Mesenchymal stem cell (in vitro differentiated cells and primary cell): Measurements from ENCODE around the gene ELK4.
A peak's percentile ranks its signal among the peaks of the same experiment; 100 is the strongest.

Source experiments
- DNase-seq: peaks from one replicate; pipeline ENCODE4 v3.0.0-alpha.2; 2013
- H2AFZ ChIP-seq: one replicate; pipeline ENCODE4 v1.6.1; 2013; ENCODE audit warnings: low read depth, mild to moderate bottlenecking, control low read depth, inconsistent platforms, low read length, moderate library complexity
- H2AK5ac ChIP-seq: 2 replicates; pipeline ENCODE4 v1.6.1; 2013; ENCODE audit warnings: low read length, moderate library complexity, mild to moderate bottlenecking, inconsistent platforms; ENCODE audit not compliant: severe bottlenecking
- H2BK120ac ChIP-seq: one replicate; pipeline ENCODE4 v1.6.1; 2013; ENCODE audit warnings: low read depth, mild to moderate bottlenecking, inconsistent platforms, low read length, moderate library complexity
- H2BK12ac ChIP-seq, 2 experiments: one replicate each; pipeline ENCODE4 v1.6.1; 2013; ENCODE audit warnings: inconsistent platforms in 2 of 2, low read length in 2 of 2, mild to moderate bottlenecking in 2 of 2, moderate library complexity in 2 of 2, control low read depth in 1 of 2
- H2BK15ac ChIP-seq: one replicate; pipeline ENCODE4 v1.6.1; 2013; ENCODE audit warnings: mild to moderate bottlenecking, low read depth, inconsistent platforms; ENCODE audit not compliant: poor library complexity, severe bottlenecking
- H2BK5ac ChIP-seq: 2 replicates; pipeline ENCODE4 v1.6.1; 2013; ENCODE audit warnings: low read depth, mild to moderate bottlenecking, low read length, control low read depth, inconsistent platforms; ENCODE audit not compliant: poor library complexity, severe bottlenecking
- H3K14ac ChIP-seq, 2 experiments: one replicate each; pipeline ENCODE4 v1.6.1; 2013; ENCODE audit warnings: inconsistent platforms in 2 of 2, low read length in 2 of 2, control low read depth in 1 of 2, mild to moderate bottlenecking in 1 of 2, moderate library complexity in 1 of 2
- H3K18ac ChIP-seq, 2 experiments: one replicate each; pipeline ENCODE4 v1.6.1; 2013; ENCODE audit warnings: inconsistent platforms in 2 of 2, low read length in 2 of 2, control low read depth in 1 of 2, low read depth in 1 of 2, mild to moderate bottlenecking in 1 of 2
- H3K23ac ChIP-seq, 2 experiments: one replicate each; pipeline ENCODE4 v1.6.1; 2013; ENCODE audit warnings: inconsistent platforms in 2 of 2, low read length in 2 of 2, mild to moderate bottlenecking in 2 of 2, moderate library complexity in 2 of 2, control low read depth in 1 of 2
- H3K27ac ChIP-seq: 2 replicates; pipeline ENCODE4 v1.5.1; 2013; ENCODE audit warnings: mild to moderate bottlenecking, moderate library complexity, low read length, control low read depth, inconsistent platforms; ENCODE audit not compliant: poor library complexity, severe bottlenecking
- H3K27me3 ChIP-seq, 2 experiments: 2 replicates each; pipeline versions ENCODE4 v1.6.1 to v1.7.0; 2013; ENCODE audit warnings: low read length in 2 of 2, mild to moderate bottlenecking in 2 of 2, moderate library complexity in 2 of 2, control low read depth in 1 of 2, inconsistent platforms in 1 of 2; ENCODE audit not compliant: control insufficient read depth in 1 of 2, insufficient read depth in 1 of 2
- H3K36me3 ChIP-seq, 2 experiments: 2 replicates each; pipeline versions ENCODE4 v1.6.1 to v1.7.0; 2013; ENCODE audit warnings: low read length in 2 of 2, control low read depth in 1 of 2, inconsistent platforms in 1 of 2, low read depth in 1 of 2, mild to moderate bottlenecking in 1 of 2; ENCODE audit not compliant: insufficient read depth in 2 of 2, control insufficient read depth in 1 of 2
- H3K4ac ChIP-seq, 2 experiments: one replicate each; pipeline ENCODE4 v1.6.1; 2013; ENCODE audit warnings: inconsistent platforms in 2 of 2, low read length in 2 of 2, mild to moderate bottlenecking in 2 of 2, moderate library complexity in 2 of 2, control low read depth in 1 of 2, low read depth in 1 of 2
- H3K4me1 ChIP-seq: 2 replicates; pipeline ENCODE4 v1.6.1; 2013; ENCODE audit warnings: low read depth, low read length, control low read depth; ENCODE audit not compliant: control insufficient read depth, insufficient read depth
- H3K4me2 ChIP-seq: 2 replicates; pipeline ENCODE4 v1.6.1; 2013; ENCODE audit warnings: low read length, mild to moderate bottlenecking, inconsistent platforms; ENCODE audit not compliant: poor library complexity, severe bottlenecking
- H3K4me3 ChIP-seq, 2 experiments: 2 replicates each; pipeline versions ENCODE4 v1.5.1 to v1.7.0; 2013; ENCODE audit warnings: low read length in 2 of 2, mild to moderate bottlenecking in 2 of 2, control low read depth in 1 of 2, low read depth in 1 of 2; ENCODE audit not compliant: insufficient read depth in 1 of 2
- H3K79me1 ChIP-seq: replicated peaks from 2 replicates; pipeline ENCODE4 v1.6.1; 2013; ENCODE audit warnings: mild to moderate bottlenecking, control low read depth, low read length, inconsistent platforms; ENCODE audit not compliant: poor library complexity, severe bottlenecking
- H3K9ac ChIP-seq: 2 replicates; pipeline ENCODE4 v1.7.0; 2013; ENCODE audit warnings: mild to moderate bottlenecking, low read length, moderate library complexity
- H3K9me3 ChIP-seq: 2 replicates; pipeline ENCODE4 v1.7.0; 2013; ENCODE audit warnings: mild to moderate bottlenecking, low read length; ENCODE audit not compliant: control insufficient read depth
- H4K8ac ChIP-seq: one replicate; pipeline ENCODE4 v1.6.1; 2013; ENCODE audit warnings: inconsistent platforms, mild to moderate bottlenecking, low read length, moderate library complexity
- H4K91ac ChIP-seq: one replicate; pipeline ENCODE4 v1.6.1; 2013; ENCODE audit warnings: mild to moderate bottlenecking, low read length, inconsistent platforms
- WGBS: methylation state at CpG from one replicate; pipeline ENCODE4 v1.1.7; 2013; ENCODE audit warnings: mixed read lengths; 5-methylcytosine and 5-hydroxymethylcytosine counted together

Gene ELK4

DNA sequence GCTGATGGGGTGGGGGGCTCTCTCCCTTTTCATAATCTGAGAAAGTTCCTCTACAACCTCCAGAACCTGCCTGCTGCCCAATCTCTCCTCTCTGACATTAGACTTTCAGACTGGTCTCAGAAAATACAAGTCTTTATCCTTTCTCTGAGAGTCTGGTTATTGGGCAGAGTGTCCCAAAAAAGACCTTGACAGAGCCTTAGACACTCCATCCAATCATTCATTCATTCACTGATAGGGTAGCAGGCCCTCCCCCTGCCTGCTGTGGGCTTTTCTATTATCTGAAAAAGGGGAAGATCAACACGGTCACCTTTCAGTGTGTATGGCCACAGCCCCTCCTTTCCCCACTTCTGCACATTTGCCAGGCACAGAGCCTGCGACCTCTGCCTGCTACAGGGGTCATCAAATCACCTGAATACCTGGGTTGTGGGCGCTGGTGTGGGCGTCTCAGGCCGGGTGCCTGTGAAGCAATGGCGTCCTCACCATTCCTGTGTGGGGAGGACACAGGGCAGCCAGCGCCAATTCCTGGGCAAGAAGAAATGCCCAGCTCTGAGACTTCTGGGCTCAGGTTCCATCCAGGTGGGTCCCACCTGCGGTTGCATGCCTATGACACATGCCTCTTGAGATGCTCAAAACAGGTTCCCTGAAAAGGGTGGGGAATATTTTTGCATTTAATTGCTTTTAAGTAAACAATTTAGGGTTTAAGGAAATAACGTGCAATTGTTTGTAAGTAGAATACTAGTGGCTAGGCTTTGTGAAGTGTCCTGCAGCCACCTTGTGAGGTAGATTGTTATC, 52.8 kb downstream of the ELK4 start:
- Histone ChIP-seq H4K8ac (no peak overlapping the region), H3K27me3 (peaks cover 85 to 99% of the 10 kb centered on the region in 2 experiments), H3K14ac (no peak overlapping the region), H3K9ac (no peak overlapping the region), H2BK5ac (no peak overlapping the region), H3K4me3 (no peak overlapping the region), H2BK12ac (no peak overlapping the region), H3K23ac (no peak overlapping the region), H3K27ac (no peak overlapping the region), H3K79me1 (no peaks in the 10 kb centered on the region), H3K4ac (no peak overlapping the region), H3K9me3 (no peaks in the 10 kb centered on the region), H4K91ac (no peak overlapping the region), H3K36me3 (no peaks in the 10 kb centered on the region), H3K4me2 (no peak overlapping the region), H2AFZ (no peak overlapping the region), H3K4me1 (peaks cover 2% of the 10 kb centered on the region), H2BK15ac (no peak overlapping the region), H3K18ac (no peak overlapping the region), H2BK120ac (no peak overlapping the region), H2AK5ac (no peak overlapping the region)
- WGBS, result 75% methylated on average over 9 of the region's 9 CpGs
- no peak for DNase-seq

DNA sequence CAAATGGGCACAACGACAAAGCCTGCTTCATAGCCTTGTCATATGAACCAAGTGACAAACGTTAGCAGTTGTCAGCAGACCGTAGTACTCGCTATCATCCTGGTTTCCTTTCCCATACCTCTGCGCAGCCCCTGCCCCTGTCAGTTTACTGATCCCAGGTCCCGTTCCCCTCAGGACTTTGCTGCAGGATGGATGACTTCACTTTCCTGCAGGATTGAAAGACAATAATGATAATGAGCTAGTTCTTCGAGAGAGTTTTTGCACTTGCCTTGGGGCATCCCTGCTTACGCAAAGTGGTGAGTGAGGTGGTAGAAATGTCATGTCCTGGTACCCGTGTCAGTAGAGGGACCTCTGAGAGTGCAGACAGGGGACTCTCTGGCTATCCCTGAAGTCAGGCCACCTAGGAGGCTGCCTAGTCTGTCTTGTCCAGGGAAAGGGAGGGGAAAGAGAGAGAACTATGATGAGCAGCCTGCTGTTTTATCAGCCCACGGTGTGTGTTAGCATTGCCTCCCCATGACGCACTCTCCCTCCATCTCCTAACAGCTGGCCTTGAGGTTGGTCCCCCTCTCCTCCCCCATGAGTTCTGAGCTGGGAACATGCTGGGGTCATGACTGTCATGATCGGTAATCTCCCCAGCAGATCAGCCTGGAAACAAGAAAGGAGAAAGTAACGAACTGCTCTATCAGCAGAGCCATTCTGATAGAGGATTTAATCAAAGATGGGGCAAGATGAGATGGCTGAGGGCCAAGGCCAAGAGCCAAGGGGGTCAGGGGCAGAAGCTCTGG, 53.7 kb downstream of the ELK4 start:
- Histone ChIP-seq H3K4me1 (peaks cover 2% of the 10 kb centered on the region), H3K4me2 (no peak overlapping the region), H2AFZ (no peak overlapping the region), H3K18ac (no peak overlapping the region), H3K23ac (no peak overlapping the region), H3K14ac (no peak overlapping the region), H3K9me3 (no peaks in the 10 kb centered on the region), H4K91ac (no peak overlapping the region), H2AK5ac (no peak overlapping the region), H3K27ac (no peak overlapping the region), H3K79me1 (no peaks in the 10 kb centered on the region), H4K8ac (no peak overlapping the region), H3K4me3 (no peak overlapping the region), H2BK120ac (no peak overlapping the region), H3K36me3 (no peaks in the 10 kb centered on the region), H3K27me3 (peaks cover 84 to 98% of the 10 kb centered on the region in 2 experiments), H3K4ac (no peak overlapping the region), H2BK12ac (no peak overlapping the region), H3K9ac (no peak overlapping the region), H2BK5ac (no peak overlapping the region), H2BK15ac (no peak overlapping the region)
- no peak for DNase-seq
- 68% methylated on average over 13 of the region's 13 CpGs for WGBS

DNA sequence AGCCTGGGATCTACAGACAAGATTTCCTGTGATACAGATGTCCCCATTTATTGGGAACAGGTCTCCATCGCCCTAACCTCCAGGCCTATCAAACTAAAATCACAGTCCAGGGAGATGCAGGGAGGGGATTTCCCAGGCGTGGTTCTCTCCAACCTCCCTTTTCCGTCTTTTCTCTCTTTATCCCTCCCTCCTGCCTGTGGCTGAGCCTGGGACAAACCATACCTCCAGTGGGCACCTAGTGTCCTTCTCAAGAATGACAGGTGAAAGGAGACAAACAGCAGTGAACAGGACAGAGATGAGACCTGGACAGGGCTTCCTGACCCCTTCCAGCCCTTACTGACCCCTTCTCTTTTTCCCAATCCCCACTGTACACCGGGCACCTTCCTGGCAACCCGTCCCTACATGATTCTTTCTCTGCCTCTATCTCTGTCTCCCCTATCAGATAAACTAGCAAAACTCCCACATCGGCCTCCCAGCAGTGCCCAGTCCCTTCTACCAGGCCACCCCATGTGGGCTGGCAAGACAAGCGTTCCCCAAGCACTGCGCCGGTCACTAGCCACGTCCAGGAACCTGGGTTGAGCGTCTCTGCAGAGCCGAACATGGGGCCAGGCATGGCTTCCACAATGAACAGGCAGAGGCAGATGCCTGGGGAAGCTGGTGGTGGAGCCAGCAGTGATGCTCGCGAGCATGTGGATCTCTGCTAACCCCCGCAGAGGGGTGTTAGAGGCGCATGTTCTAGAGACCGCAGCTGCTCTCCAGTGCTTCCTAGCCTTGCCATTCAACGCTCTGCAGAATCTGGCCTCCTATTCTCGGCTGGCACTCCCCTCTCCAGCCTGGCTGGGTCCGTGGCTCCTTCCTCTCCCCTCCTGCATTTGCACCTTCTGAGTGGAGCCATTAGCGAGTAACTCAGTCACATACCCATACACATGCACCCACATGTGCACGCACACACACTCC, 54.7 kb downstream of the ELK4 start:
- Histone ChIP-seq H4K8ac (no peak overlapping the region), H2BK120ac (no peak overlapping the region), H2BK15ac (no peak overlapping the region), H2BK12ac (no peak overlapping the region), H3K4me3 (no peak overlapping the region), H3K14ac (no peak overlapping the region), H3K27me3 (peaks cover 82 to 98% of the 10 kb centered on the region in 2 experiments), H3K4ac (no peak overlapping the region), H3K18ac (no peak overlapping the region), H3K36me3 (no peaks in the 10 kb centered on the region), H3K27ac (no peak overlapping the region), H3K4me2 (no peak overlapping the region), H3K23ac (peak overlapping the region in 1 of 2 experiments; percentile 9), H2AK5ac (no peak overlapping the region), H3K9me3 (no peaks in the 10 kb centered on the region), H3K79me1 (no peaks in the 10 kb centered on the region), H2BK5ac (no peak overlapping the region), H2AFZ (no peak overlapping the region), H3K9ac (no peak overlapping the region), H3K4me1 (peaks cover 2% of the 10 kb centered on the region), H4K91ac (no peak overlapping the region)
- no peak for DNase-seq
- WGBS, result 64% methylated on average over 22 of the region's 22 CpGs
